NCI-H1105 treated with DMSO at 0.1 percent for 48 hours (cell line): ENCODE results near the gene RCL1.
A peak's percentile ranks its signal among the peaks of the same experiment; 100 is the strongest.
"Not testable (repeated sequence)": the region's sequence is repeated elsewhere in the genome, so short reads cannot be mapped to it uniquely, and the experiment has no call there.

Experiments used
- DNase-seq: peaks from one replicate; lab custom pipeline; 2025; lab: John Stamatoyannopoulos, UW

The RCL1 gene

GRCh38 chr9:4783191-4783590 lies 9.6 kb upstream of the RCL1 start:
- DNase-seq = not testable (repeated sequence)

- DNase-seq = no peak
These were observed 8.3 kb upstream of the RCL1 start for GRCh38 chr9:4784403-4784802.

- DNase-seq = no peak
These were observed 6.1 kb upstream of the RCL1 start for GRCh38 chr9:4786599-4786998.

DNA sequence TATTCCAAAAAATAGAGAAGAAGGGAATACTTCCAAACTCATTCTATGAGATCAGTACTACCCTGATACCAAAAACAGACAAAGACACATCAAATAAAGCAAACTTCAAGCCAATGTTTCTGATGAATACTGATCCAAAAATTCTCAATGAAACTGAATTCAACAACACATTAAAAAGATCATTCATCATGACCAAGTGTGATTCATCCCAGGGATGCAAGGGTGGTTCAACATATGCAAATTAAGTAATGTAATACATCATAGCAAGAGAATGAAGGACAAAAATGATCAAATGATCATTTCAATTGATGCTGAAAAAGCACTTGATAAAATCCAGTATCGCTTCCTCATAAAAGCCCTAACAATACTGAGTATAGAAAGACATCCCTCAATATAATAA lies 4.9 kb upstream of the RCL1 start:
- DNase-seq = no peak

- DNase-seq = no peak
These were observed 4.0 kb upstream of the RCL1 start for GRCh38 chr9:4788703-4789102.

GRCh38 chr9:4792054-4792571 lies 631 bp upstream of the RCL1 start:
- no peak for DNase-seq

GRCh38 chr9:4793459-4794395 lies 983 bp downstream of the RCL1 start:
- peak; percentile 41 for DNase-seq

- no peak for DNase-seq
These were observed 1.9 kb downstream of the RCL1 start for GRCh38 chr9:4794691-4795090.

GRCh38 chr9:4795108-4795507 lies 2.4 kb downstream of the RCL1 start:
- not testable (repeated sequence) for DNase-seq

GRCh38 chr9:4796530-4796929 lies 3.8 kb downstream of the RCL1 start:
- DNase-seq = no peak

- DNase-seq = peak; percentile 34
These were observed 4.5 kb downstream of the RCL1 start for GRCh38 chr9:4796988-4797853.

GRCh38 chr9:4797854-4798150 lies 5.1 kb downstream of the RCL1 start:
- no peak for DNase-seq

GRCh38 chr9:4798281-4799032 lies 5.7 kb downstream of the RCL1 start:
- DNase-seq = no peak

- DNase-seq = no peak
These were observed 6.3 kb downstream of the RCL1 start for GRCh38 chr9:4799033-4799430.

DNA sequence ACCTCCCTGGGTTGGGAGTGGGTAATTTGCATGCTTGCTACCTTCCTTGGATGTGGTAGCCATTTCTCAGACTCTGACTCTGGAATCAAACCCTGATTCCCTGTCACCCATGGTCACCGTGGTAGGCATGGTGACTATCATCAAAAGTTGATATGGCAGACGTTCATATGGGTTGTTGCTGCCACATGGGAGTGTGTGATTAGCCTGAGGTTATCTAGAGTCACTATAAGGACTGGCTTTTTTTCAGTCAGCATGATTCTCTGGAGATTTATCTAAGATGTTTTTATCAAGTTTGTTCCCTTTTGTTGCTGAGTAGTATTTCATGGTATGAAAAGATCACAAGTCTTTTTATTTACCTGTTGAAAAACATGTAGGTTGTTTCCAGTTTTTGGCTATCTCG lies 7.0 kb downstream of the RCL1 start:
- DNase-seq = no peak

GRCh38 chr9:4801156-4801555 lies 8.4 kb downstream of the RCL1 start:
- no peak for DNase-seq

DNA sequence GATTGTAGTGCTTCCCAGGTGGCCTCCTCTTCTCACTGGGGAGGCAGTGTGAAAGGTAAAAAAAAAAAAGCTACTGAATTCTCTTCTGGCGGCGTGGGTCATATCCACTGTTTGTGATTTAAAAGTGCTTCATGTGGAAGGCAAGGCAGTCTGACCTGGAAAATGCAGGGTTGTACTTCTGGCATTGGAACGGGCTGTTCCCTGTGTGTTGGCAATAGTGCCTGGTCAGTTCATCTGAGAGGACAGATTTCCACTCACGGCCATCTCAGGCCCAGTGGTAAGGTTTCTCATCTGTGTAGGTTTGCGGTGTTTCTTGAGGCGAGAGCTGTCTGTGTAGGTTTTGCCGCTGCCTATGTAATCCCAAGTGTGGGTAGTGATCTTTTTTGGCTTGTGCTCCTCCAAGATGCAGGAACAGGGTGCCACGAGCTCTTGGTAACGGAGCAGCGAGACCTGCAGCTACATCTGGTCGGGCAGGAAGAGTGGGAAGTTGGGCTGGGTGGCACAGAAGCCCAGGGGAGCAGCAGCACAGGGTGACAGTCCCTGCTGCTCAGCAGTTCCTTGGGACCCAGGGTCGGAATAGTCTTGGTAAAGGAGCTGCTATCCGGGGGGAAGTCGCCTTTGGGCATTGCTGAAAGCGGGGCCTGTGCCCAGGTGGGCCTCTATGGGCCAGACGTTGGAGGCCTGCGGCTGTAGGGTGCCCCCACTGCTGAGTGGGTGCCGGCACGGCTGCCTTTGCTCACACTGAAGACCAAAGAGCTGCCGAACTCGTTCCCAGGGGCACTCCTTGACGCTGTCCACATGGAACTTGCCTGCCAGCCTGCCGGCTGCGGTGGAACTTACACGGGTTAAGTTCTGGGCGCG lies 11.2 kb downstream of the RCL1 start:
- no peak for DNase-seq

- no peak for DNase-seq
These were observed 11.8 kb downstream of the RCL1 start for GRCh38 chr9:4804531-4805016.

DNA sequence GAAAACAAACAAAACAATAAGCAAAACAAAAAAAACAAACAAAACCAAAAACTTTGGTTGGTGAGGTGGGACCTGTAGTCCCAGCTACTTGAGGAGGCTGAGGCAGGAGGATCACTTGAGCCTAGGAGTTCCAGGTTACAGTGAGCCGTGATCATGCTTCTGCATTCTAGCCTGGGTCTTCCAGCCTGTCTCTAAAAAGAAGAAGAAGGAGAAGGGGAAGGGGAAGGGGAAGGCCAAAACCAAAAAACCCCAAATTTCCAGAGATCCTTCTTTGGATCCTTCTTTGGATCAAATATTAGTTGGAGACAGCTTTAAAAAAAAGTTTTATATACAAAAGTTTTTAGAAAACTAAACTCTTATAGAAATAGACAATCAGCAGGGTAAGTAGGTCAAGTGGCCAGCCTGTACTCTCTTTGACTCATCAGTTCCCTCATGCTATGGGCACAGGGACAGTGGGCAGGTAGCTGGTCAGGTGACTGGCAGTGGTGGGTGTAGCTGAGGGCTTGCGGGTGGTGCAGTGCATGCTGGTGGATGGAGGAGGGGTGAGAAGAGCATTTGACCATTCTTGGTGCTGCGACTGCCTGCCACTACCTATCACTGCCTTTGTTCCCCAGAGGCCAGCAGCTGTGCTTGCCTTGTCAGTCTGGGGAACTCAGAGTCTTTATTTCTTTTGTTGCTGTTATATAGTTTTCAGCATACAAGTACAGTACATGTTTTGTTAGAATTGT lies 12.6 kb downstream of the RCL1 start:
- no peak for DNase-seq

- no peak for DNase-seq
These were observed 17.8 kb downstream of the RCL1 start for GRCh38 chr9:4810565-4810964.
